C4-2B (cell line): ENCODE data around the gene BTBD9.

Experiments
- H3K27ac ChIP-seq: fragments of 450-650 bp; 2 replicates; pipeline ENCODE4 v1.5.1; 2017
- ZFX ChIP-seq: fragments of 450-650 bp; IDR thresholded peaks from 2 replicates; pipeline ENCODE4 v1.6.1; 2017
- TF ChIP-seq, protein P1 (sequence below): fragments of 450-650 bp; conservative IDR thresholded peaks from 2 replicates; pipeline ENCODE4 v1.5.1; 2017; ENCODE audit warnings: mild to moderate bottlenecking

Gene BTBD9

DNA sequence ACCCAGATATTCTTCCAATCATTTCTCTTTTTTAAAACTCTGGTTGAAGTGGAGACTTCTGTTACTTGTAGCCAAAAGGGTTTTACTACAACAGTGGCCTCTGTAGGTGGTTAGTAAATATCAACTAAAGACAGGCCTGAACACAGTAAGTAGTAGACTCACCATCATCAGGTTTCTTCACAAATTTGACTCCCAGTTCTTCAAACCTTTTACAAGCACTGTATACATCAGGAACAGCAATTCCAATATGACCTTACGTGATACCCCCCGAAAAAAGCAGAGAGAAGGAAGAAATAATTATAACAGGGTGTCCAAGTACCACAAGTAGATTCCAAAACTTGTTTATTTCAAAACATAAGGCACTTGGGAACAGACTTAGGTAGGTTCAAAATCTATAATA, 42.1 kb upstream of the BTBD9 start:
- TF ChIP-seq, protein P1, sequence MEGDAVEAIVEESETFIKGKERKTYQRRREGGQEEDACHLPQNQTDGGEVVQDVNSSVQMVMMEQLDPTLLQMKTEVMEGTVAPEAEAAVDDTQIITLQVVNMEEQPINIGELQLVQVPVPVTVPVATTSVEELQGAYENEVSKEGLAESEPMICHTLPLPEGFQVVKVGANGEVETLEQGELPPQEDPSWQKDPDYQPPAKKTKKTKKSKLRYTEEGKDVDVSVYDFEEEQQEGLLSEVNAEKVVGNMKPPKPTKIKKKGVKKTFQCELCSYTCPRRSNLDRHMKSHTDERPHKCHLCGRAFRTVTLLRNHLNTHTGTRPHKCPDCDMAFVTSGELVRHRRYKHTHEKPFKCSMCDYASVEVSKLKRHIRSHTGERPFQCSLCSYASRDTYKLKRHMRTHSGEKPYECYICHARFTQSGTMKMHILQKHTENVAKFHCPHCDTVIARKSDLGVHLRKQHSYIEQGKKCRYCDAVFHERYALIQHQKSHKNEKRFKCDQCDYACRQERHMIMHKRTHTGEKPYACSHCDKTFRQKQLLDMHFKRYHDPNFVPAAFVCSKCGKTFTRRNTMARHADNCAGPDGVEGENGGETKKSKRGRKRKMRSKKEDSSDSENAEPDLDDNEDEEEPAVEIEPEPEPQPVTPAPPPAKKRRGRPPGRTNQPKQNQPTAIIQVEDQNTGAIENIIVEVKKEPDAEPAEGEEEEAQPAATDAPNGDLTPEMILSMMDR, result no peak
- no peak for TF ChIP-seq ZFX
- no peak overlapping the region for H3K27ac ChIP-seq

- TF ChIP-seq ZFX, result no peak
- TF ChIP-seq, protein P1, result no peak
- H3K27ac ChIP-seq, result no peak overlapping the region
These were observed 39.9 kb upstream of the BTBD9 start for GRCh38 chr6:38679668-38680067.

GRCh38 chr6:38678178-38678760, 38.5 kb upstream of the BTBD9 start:
- no peak overlapping the region for H3K27ac ChIP-seq
- no peak for TF ChIP-seq ZFX
- TF ChIP-seq, protein P1, result no peak

DNA sequence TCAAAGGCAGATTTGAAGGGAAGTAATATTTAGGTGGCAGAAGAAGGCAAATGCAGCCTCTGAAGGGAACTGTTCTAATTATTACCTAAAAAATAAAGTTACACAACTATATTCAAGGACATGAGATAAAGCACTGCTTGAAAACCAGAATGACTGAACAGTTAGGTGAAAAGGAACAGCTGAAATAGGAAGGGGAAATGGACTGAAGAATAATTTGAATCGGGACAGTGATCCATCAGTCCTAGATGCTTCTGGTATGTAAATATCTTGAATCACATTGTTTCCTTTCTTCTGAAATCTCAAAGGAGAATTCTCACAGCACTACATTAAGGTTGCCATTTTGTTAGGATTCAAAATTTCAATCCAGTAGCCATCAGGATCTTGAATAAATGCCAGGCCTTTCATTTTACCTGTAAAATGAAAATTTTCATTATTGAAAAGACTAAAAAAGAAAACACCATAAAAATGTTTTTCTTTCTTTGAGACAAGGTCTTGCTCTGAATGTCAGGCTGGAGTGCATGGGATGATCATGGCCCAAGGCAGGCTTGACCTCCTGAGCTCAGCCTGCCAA, 37.3 kb upstream of the BTBD9 start:
- H3K27ac ChIP-seq, result no peak overlapping the region
- TF ChIP-seq, protein P1, result no peak
- no peak for TF ChIP-seq ZFX

GRCh38 chr6:38676236-38676973, 36.7 kb upstream of the BTBD9 start:
- TF ChIP-seq, protein P1, result no peak
- no peak for TF ChIP-seq ZFX
- H3K27ac ChIP-seq, result no peak overlapping the region

- TF ChIP-seq, protein P1, result no peak
- no peak for TF ChIP-seq ZFX
- H3K27ac ChIP-seq, result no peak overlapping the region
These were observed 33.9 kb upstream of the BTBD9 start for GRCh38 chr6:38673397-38674165.
